GM23338 (cell line): ENCODE data around the gene CCDC167. TPM values are rescaled to one million over a fixed set of nuclear protein-coding genes. Genes with fewer than 3 reads are reported as not detected.

Experiments used
- ATAC-seq: fragments of 200-7000 bp; cut with Tn5 transposase; 3 replicates; pipeline ENCODE4 v1.9.1; 2020
- DNase-seq: peaks from one replicate; pipeline ENCODE4 v3.0.0-alpha.2; 2015; ENCODE audit warnings: low spot score
- H2AFZ ChIP-seq: fragments of 200-600 bp; sonication (generic); 2 replicates; pipeline ENCODE4 v1.8.0; 2016; ENCODE audit warnings: antibody characterized with exemption, mild to moderate bottlenecking, moderate library complexity
- H3F3A ChIP-seq: fragments of 200-600 bp; sonication (generic); replicated peaks from 2 replicates; pipeline ENCODE4 v1.8.0; 2017; ENCODE audit warnings: antibody characterized with exemption, mixed run types, low read depth
- H3K27ac ChIP-seq: fragments of 200-600 bp; sonication (generic); 2 replicates; pipeline ENCODE4 v1.6.1; 2016; ENCODE audit warnings: low read depth
- H3K27me3 ChIP-seq: fragments of 200-600 bp; sonication (generic); 2 replicates; pipeline ENCODE4 v1.8.0; 2016; ENCODE audit warnings: mild to moderate bottlenecking, mixed run types, moderate library complexity; ENCODE audit not compliant: insufficient read depth
- H3K36me3 ChIP-seq: fragments of 200-600 bp; sonication (generic); 2 replicates; pipeline ENCODE4 v1.8.0; 2016; ENCODE audit warnings: mild to moderate bottlenecking; ENCODE audit not compliant: insufficient read depth
- H3K4me1 ChIP-seq: fragments of 200-600 bp; sonication (generic); 2 replicates; pipeline ENCODE4 v1.8.0; 2016; ENCODE audit warnings: mild to moderate bottlenecking, moderate library complexity; ENCODE audit not compliant: insufficient read depth
- H3K4me2 ChIP-seq: fragments of 200-600 bp; sonication (generic); 2 replicates; pipeline ENCODE4 v1.7.1; 2017; ENCODE audit warnings: mixed run types
- H3K4me3 ChIP-seq: fragments of 200-600 bp; sonication (generic); 2 replicates; pipeline ENCODE4 v1.6.1; 2016; ENCODE audit warnings: mixed run types
- H3K79me2 ChIP-seq: fragments of 200-600 bp; sonication (generic); replicated peaks from 2 replicates; pipeline ENCODE4 v1.8.0; 2017; ENCODE audit warnings: mild to moderate bottlenecking; ENCODE audit not compliant: insufficient read depth
- H3K9me2 ChIP-seq: fragments of 200-600 bp; sonication (generic); 2 replicates; pipeline ENCODE4 v1.8.0; 2017; ENCODE audit not compliant: insufficient read depth
- H4K20me1 ChIP-seq: fragments of 200-600 bp; sonication (generic); replicated peaks from 2 replicates; pipeline ENCODE4 v1.8.0; 2017; ENCODE audit warnings: mild to moderate bottlenecking; ENCODE audit not compliant: insufficient read depth
- H3K27ac Mint-ChIP-seq: 2 replicates; pipeline ENCODE4 v1.8.0; 2020; ENCODE audit warnings: inconsistent platforms, mild to moderate bottlenecking, moderate library complexity, mixed read lengths
- H3K27me3 Mint-ChIP-seq: 3 replicates; pipeline ENCODE4 v1.8.0; 2022; ENCODE audit warnings: low read depth, mild to moderate bottlenecking, moderate library complexity, mixed read lengths, inconsistent platforms; ENCODE audit not compliant: insufficient read depth, poor library complexity
- H3K36me3 Mint-ChIP-seq: 3 replicates; pipeline ENCODE4 v1.8.0; 2021; ENCODE audit warnings: low read depth, mild to moderate bottlenecking, inconsistent platforms, moderate library complexity, mixed read lengths
- H3K4me1 Mint-ChIP-seq: 3 replicates; pipeline ENCODE4 v1.8.0; 2020; ENCODE audit warnings: mild to moderate bottlenecking, inconsistent platforms, mixed read lengths
- H3K4me3 Mint-ChIP-seq: 3 replicates; pipeline ENCODE4 v1.8.0; 2021; ENCODE audit warnings: moderate library complexity, mild to moderate bottlenecking, inconsistent platforms, mixed read lengths
- H3K9me3 Mint-ChIP-seq: 3 replicates; pipeline ENCODE4 v1.8.0; 2020; ENCODE audit warnings: moderate library complexity, mild to moderate bottlenecking, inconsistent platforms, mixed read lengths
- CREB1 ChIP-seq: fragments of 250-450 bp; sonication (Bioruptor Pico); IDR thresholded peaks from 2 replicates; pipeline ENCODE4 v1.5.0; 2020; ENCODE audit warnings: low read depth, mild to moderate bottlenecking, moderate library complexity
- CTCF ChIP-seq, 2 experiments: fragments of 200-600 bp in 1 of 2; sonication (generic) in 1 of 2; conservative IDR thresholded peaks; 2 replicates each; pipeline versions ENCODE4 v1.5.1 to v1.6.1; 2016 to 2017; ENCODE audit warnings: antibody characterized with exemption in 2 of 2, low read depth in 2 of 2, mild to moderate bottlenecking in 2 of 2, moderate library complexity in 1 of 2
- ETS1 ChIP-seq: IDR thresholded peaks from 2 replicates; pipeline ENCODE4 v1.6.1; 2016; ENCODE audit warnings: antibody characterized with exemption
- EZH2 ChIP-seq: fragments of 200-600 bp; sonication (generic); IDR thresholded peaks from one replicate; pipeline ENCODE4 v1.8.0; 2017; ENCODE audit warnings: antibody characterized with exemption, mild to moderate bottlenecking, low read depth; ENCODE audit not compliant: unreplicated experiment
- EZH2phosphoT487 ChIP-seq: fragments of 200-600 bp; sonication (generic); IDR thresholded peaks from one replicate; pipeline ENCODE4 v1.8.1; 2018; ENCODE audit warnings: antibody characterized with exemption; ENCODE audit not compliant: unreplicated experiment
- JUNB ChIP-seq: IDR thresholded peaks from one replicate; pipeline ENCODE4 v1.6.1; 2016; ENCODE audit warnings: antibody characterized with exemption; ENCODE audit not compliant: unreplicated experiment
- NANOG ChIP-seq: IDR thresholded peaks from 2 replicates; pipeline ENCODE4 v1.6.1; 2016; ENCODE audit warnings: antibody characterized with exemption, borderline replicate concordance
- POLR2AphosphoS5 ChIP-seq: IDR thresholded peaks from 2 replicates; pipeline ENCODE4 v1.6.1; 2016; ENCODE audit warnings: antibody characterized with exemption, low read depth
- REST ChIP-seq: IDR thresholded peaks from one replicate; pipeline ENCODE4 v1.6.1; 2018; ENCODE audit warnings: antibody characterized with exemption; ENCODE audit not compliant: unreplicated experiment
- STAT1 ChIP-seq: IDR thresholded peaks from one replicate; pipeline ENCODE4 v1.6.1; 2016; ENCODE audit warnings: antibody characterized with exemption; ENCODE audit not compliant: unreplicated experiment
- ZNF114 ChIP-seq: fragments of 250-450 bp; sonication (Bioruptor Pico); IDR thresholded peaks from 2 replicates; pipeline ENCODE4 v1.5.0; 2020; ENCODE audit warnings: mild to moderate bottlenecking, moderate library complexity
- ZNF331 ChIP-seq: fragments of 250-450 bp; sonication (Bioruptor Pico); IDR thresholded peaks from 2 replicates; pipeline ENCODE4 v1.5.0; 2020; ENCODE audit warnings: low read depth, mild to moderate bottlenecking, moderate library complexity
- ZNF462 ChIP-seq: fragments of 250-450 bp; sonication (Bioruptor Pico); IDR thresholded peaks from 2 replicates; pipeline ENCODE4 v1.5.0; 2020; ENCODE audit warnings: mild to moderate bottlenecking, moderate library complexity
- polyA plus RNA-seq: library from polyadenylated mRNA; unstranded; fragments of >200 nt; fragmentation: Nextera tagmentation; extraction: Ambion mirVana; gene quantifications from 2 replicates; pipeline ENCODE4 v1.2.1, GENCODE V29; 2016
- total RNA-seq: library from RNA; depleted of rRNA; stranded (reverse); fragments of >200 nt; shearing (Covaris generic); gene quantifications from 2 replicates; pipeline ENCODE4 v1.2.3, GENCODE V29; 2014

CCDC167 gene
- total and polyA plus RNA-seq, 2 experiments from 2014 or later, result 17.6 to 21.4 TPM

- Histone ChIP-seq H4K20me1 (peaks cover 12% of the 10 kb centered on the region; the same call in 1 of the 2 replicates), H3K79me2 (no peaks in the 10 kb centered on the region), H3K27ac (no peak overlapping the region), H3K4me1 (no peaks in the 10 kb centered on the region), H3K27me3 (no peaks in the 10 kb centered on the region), H3F3A (no peaks in the 10 kb centered on the region), H3K9me2 (no peaks in the 10 kb centered on the region), H2AFZ (no peak overlapping the region), H3K4me2 (no peak overlapping the region), H3K4me3 (no peak overlapping the region), H3K36me3 (peaks cover 22% of the 10 kb centered on the region)
- Mint-ChIP-seq H3K27me3 (no peaks in the 10 kb centered on the region), H3K36me3 (peaks cover 37% of the 10 kb centered on the region), H3K4me1 (no peaks in the 10 kb centered on the region), H3K9me3 (no peaks in the 10 kb centered on the region), H3K4me3 (no peak overlapping the region), H3K27ac (no peak overlapping the region)
- ATAC-seq, result no peak
- no peak for DNase-seq
- TF ChIP-seq CREB1 (CRISPR knock-in tag) (no peak), EZH2phosphoT487 (no peak), ZNF331 (CRISPR knock-in tag) (no peak), CTCF (conservative IDR thresholded peaks at IDR 0.05; ENCODE audit: low read depth in 2 of 2) (no peak), JUNB (no peak), NANOG (no peak), ETS1 (no peak), STAT1 (no peak), POLR2AphosphoS5 (no peak), ZNF462 (CRISPR knock-in tag) (no peak), REST (no peak), ZNF114 (CRISPR knock-in tag) (no peak), EZH2 (no peak)
Observed at GRCh38 chr6:37451441-37452193, 48.1 kb downstream of the CCDC167 start.
